ENCODE measurements around the gene SLC7A4. TPM values are rescaled to one million over a fixed set of nuclear protein-coding genes. Genes with fewer than 3 reads are reported as not detected.

Gene SLC7A4
- total and polyA plus RNA-seq, 7 donors: 0.08 to 0.87 (median 0.10) TPM; not detected in 4

DNA sequence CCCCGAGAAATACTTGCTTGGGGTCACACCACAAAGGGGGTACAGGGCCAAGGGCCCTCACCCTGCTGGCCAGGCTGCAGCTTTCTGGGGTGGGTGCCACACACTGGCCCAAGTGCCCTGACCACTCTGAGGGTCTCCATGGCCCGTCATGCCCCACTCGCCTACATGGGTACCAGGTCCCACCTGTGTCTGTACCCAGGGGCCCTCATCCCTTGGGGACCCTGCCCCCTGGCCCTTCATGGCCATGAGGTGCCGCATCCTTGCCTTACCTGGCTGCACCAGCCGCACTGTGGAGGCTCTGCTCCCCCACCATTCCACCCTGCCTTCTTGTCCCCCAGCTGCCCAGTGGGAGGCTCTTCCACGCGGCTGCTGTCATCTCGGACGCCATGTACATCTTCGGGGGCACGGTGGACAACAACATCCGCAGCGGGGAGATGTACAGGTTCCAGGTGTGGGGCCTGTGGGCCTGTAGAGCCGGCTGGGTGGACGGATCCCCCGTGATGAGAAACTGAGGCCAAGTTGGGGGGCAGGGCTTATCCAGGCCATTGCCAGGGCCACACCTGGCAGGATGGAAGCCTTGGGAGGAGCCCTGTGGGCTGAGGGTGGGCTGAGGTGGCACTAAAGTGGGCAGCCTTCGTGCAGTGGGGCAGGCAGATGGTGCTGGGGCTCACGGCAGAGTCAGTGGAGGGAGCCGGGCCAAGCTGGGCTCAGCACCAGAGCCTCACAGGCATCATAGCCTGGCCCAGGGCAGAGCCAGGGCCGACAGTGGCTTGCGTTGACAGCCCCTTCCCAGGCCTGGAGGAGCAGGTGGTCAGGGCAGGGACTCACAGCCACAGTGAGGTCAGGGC lies 39.7 kb downstream of the SLC7A4 start:
- intact Hi-C loops (cut with DNase I): loop anchor here in 1 of 2 donors (10.0 kb wide), 1 partner anchor 72 kb away; no protein-coding TSS in a partner anchor
- no peak for TF ChIP-seq CTCF (IDR thresholded peaks at IDR 0.05)
- 81 to 88% (median 84%) methylated on average over 21 of the region's 21 CpGs for WGBS, 3 donors

DNA sequence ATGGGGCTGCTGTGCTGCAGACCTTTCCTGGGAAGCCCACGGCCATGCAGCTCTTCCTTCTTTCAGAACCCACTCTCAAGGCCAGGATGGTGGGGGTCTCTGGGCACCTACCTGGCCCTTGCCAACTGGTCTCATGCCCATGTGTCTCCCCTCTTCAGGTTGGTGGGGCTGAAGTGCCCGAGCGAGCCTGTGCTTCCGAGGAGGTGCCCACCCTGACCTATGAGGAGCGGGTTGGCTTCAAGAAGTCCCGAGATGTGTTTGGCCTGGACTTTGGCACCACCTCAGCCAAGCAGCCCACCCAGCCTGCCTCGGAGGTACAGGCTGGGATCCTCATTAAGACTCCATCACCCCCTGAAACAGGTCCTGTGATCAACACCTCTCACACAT lies 40.3 kb downstream of the SLC7A4 start:
- intact Hi-C loops (cut with DNase I): loop anchor here in 1 of 2 donors (10.0 kb wide), 1 partner anchor 73 kb away; no protein-coding TSS in a partner anchor
- Histone ChIP-seq H3K36me3 (ENCODE audit: insufficient read depth in 1 of 2, low read depth in 1 of 2) (peaks cover 3 to 92% of the 10 kb centered on the region in 2 donors), H3K9me3 (no peaks in the 10 kb centered on the region), H3K27me3 (ENCODE audit: insufficient read depth in 3 of 3, low read length in 2 of 3) (no peaks in the 10 kb centered on the region), H3K4me1 (no peaks in the 10 kb centered on the region), H3K4me3 (no peak overlapping the region), H3K27ac (no peak overlapping the region)
- TF ChIP-seq CTCF (IDR thresholded peaks at IDR 0.05): no peak
- WGBS, 3 donors: 85 to 98% (median 89%) methylated on average over 6 to 7 of the region's 7 CpGs
- no peak for DNase-seq
- no peak for ATAC-seq

More for the DNA sequence above, 39.7 kb downstream of the SLC7A4 start:
- ATAC-seq (no peak), DNase-seq (no peak)
- H3K4me1 ChIP-seq: no peaks in the 10 kb centered on the region
- no peaks in the 10 kb centered on the region for H3K9me3 ChIP-seq
- peaks cover 3 to 92% of the 10 kb centered on the region in 2 donors for H3K36me3 ChIP-seq (ENCODE audit: insufficient read depth in 1 of 2, low read depth in 1 of 2)
- H3K27ac ChIP-seq: no peak overlapping the region
- no peaks in the 10 kb centered on the region for H3K27me3 ChIP-seq (ENCODE audit: insufficient read depth in 3 of 3, low read length in 2 of 3)
- H3K4me3 ChIP-seq: no peak overlapping the region

- 91 to 94% (median 94%) methylated on average over 24 of the region's 24 CpGs for WGBS, 3 donors
- DNase-seq (no peak), ATAC-seq (no peak)
- H3K9me3 ChIP-seq: no peaks in the 10 kb centered on the region
- H3K4me3 ChIP-seq: no peak overlapping the region
- no peaks in the 10 kb centered on the region for H3K4me1 ChIP-seq
- H3K27ac ChIP-seq: no peak overlapping the region
- intact Hi-C loops (cut with DNase I): loop anchor here in 1 of 2 donors (10.0 kb wide), 1 partner anchor 73 kb away; no protein-coding TSS in a partner anchor
- no peaks in the 10 kb centered on the region for H3K27me3 ChIP-seq (ENCODE audit: insufficient read depth in 3 of 3, low read length in 2 of 3)
- TF ChIP-seq CTCF (IDR thresholded peaks at IDR 0.05): no peak
- peaks cover 3 to 92% of the 10 kb centered on the region in 2 donors for H3K36me3 ChIP-seq (ENCODE audit: insufficient read depth in 1 of 2, low read depth in 1 of 2)
These were observed 40.9 kb downstream of the SLC7A4 start for GRCh38 chr22:20991252-20992055.

DNA sequence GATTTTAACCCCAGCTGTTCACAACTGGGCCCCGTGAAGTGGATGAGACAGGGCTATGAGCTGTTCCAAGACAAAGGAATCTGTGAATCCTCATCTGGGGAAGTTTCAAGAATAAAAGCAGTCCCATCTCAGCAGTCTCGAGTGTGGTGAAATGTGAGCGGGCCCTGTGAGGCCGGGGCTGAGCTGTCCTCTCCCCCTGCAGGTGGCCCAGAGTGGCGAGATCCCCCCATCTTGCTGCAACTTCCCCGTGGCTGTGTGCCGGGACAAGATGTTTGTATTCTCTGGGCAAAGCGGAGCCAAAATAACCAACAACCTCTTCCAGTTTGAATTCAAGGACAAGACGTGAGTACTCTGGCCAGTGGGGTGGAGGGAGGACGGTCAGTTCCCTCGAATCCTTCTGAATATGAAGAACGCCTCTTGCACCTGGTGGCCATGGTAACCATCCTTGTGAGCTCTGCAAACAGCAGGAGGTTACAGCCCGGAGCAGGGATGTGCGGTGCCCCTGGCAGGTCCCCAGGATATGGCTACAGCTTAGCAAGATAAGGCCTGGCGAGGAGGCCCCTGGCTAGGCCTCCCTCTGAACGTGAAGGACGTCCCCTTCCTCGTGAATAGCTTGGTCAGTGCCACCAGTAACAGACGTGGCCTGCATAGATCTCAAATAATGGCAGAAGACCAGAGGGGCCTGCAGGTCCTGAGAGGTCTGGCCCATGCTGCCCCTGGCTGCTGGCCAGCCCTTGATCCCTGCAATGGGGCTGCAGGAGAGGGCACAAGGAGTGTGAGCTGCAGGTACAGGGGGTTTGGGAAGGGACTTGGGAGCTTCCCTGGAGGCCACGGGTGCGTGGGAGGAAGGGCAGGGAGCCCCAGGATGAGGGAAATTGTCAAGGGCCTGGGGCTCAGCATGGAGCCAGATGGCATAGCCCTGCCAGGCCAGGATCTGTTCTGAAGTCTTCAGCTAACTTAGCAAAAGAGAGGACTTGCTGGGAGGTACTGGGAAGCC lies 41.9 kb downstream of the SLC7A4 start:
- intact Hi-C loops (cut with DNase I): loop anchor here in 1 of 2 donors (10.0 kb wide), 1 partner anchor 74 kb away; no protein-coding TSS in a partner anchor
- Histone ChIP-seq H3K4me1 (no peaks in the 10 kb centered on the region), H3K27ac (no peak overlapping the region), H3K4me3 (no peak overlapping the region), H3K27me3 (ENCODE audit: insufficient read depth in 3 of 3, low read length in 2 of 3) (no peaks in the 10 kb centered on the region), H3K36me3 (ENCODE audit: insufficient read depth in 1 of 2, low read depth in 1 of 2) (peaks cover 3 to 92% of the 10 kb centered on the region in 2 donors), H3K9me3 (no peaks in the 10 kb centered on the region)
- TF ChIP-seq CTCF (IDR thresholded peaks at IDR 0.05): no peak
- WGBS, 3 donors: 81 to 88% (median 83%) methylated on average over 21 of the region's 21 CpGs
- DNase-seq (no peak), ATAC-seq (no peak)

All from psoas muscle (tissue), 8 donors.